Chondrocyte (in vitro differentiated cells): ENCODE data around the gene CATSPER3. TPM values are rescaled to one million over a fixed set of nuclear protein-coding genes. Genes with fewer than 3 reads are reported as not detected.

ENCODE experiments used
- DNase-seq: peaks from one replicate; pipeline ENCODE4 v3.0.0; 2021; ENCODE audit warnings: mixed read lengths, low spot score
- H3K27ac Mint-ChIP-seq: one replicate; pipeline ENCODE4 v1.8.0; 2021; ENCODE audit warnings: mild to moderate bottlenecking, moderate library complexity, mixed read lengths; ENCODE audit not compliant: unreplicated experiment
- H3K27me3 Mint-ChIP-seq: 2 replicates; pipeline ENCODE4 v1.8.0; 2021; ENCODE audit warnings: low read depth, mixed read lengths
- H3K36me3 Mint-ChIP-seq: 2 replicates; pipeline ENCODE4 v1.8.0; 2021; ENCODE audit warnings: low read depth, mixed read lengths
- H3K4me1 Mint-ChIP-seq: 2 replicates; pipeline ENCODE4 v1.8.0; 2021; ENCODE audit warnings: low read depth, mild to moderate bottlenecking, mixed read lengths
- H3K4me3 Mint-ChIP-seq: one replicate; pipeline ENCODE4 v1.8.0; 2021; ENCODE audit warnings: mild to moderate bottlenecking, moderate library complexity, mixed read lengths; ENCODE audit not compliant: unreplicated experiment
- H3K9me3 Mint-ChIP-seq: 2 replicates; pipeline ENCODE4 v1.8.0; 2021; ENCODE audit warnings: low read depth, mixed read lengths
- total RNA-seq: library from RNA; stranded (reverse); gene quantifications from 3 replicates; pipeline ENCODE4 v1.2.1, GENCODE V29; 2021
- TF ChIP-seq, protein P1 (sequence below): fragments of 200-600 bp; sonication (generic); IDR thresholded peaks from 2 replicates; pipeline ENCODE4 v1.5.0; 2021; ENCODE audit warnings: antibody characterized with exemption, mild to moderate bottlenecking, moderate library complexity

The CATSPER3 gene
- total RNA-seq, 1 donor from 2014 or later, result 0.17 TPM

GRCh38 chr5:134944630-134945029, 23.1 kb upstream of the CATSPER3 start:
- no peak overlapping the region for H3K4me3 Mint-ChIP-seq
- TF ChIP-seq, protein P1, sequence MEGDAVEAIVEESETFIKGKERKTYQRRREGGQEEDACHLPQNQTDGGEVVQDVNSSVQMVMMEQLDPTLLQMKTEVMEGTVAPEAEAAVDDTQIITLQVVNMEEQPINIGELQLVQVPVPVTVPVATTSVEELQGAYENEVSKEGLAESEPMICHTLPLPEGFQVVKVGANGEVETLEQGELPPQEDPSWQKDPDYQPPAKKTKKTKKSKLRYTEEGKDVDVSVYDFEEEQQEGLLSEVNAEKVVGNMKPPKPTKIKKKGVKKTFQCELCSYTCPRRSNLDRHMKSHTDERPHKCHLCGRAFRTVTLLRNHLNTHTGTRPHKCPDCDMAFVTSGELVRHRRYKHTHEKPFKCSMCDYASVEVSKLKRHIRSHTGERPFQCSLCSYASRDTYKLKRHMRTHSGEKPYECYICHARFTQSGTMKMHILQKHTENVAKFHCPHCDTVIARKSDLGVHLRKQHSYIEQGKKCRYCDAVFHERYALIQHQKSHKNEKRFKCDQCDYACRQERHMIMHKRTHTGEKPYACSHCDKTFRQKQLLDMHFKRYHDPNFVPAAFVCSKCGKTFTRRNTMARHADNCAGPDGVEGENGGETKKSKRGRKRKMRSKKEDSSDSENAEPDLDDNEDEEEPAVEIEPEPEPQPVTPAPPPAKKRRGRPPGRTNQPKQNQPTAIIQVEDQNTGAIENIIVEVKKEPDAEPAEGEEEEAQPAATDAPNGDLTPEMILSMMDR, result no peak
- H3K4me1 Mint-ChIP-seq, result peaks cover 15% of the 10 kb centered on the region
- H3K36me3 Mint-ChIP-seq, result peaks cover 3% of the 10 kb centered on the region
- no peak for DNase-seq
- H3K27ac Mint-ChIP-seq, result no peak overlapping the region
- H3K9me3 Mint-ChIP-seq, result no peaks in the 10 kb centered on the region
- no peaks in the 10 kb centered on the region for H3K27me3 Mint-ChIP-seq

DNA sequence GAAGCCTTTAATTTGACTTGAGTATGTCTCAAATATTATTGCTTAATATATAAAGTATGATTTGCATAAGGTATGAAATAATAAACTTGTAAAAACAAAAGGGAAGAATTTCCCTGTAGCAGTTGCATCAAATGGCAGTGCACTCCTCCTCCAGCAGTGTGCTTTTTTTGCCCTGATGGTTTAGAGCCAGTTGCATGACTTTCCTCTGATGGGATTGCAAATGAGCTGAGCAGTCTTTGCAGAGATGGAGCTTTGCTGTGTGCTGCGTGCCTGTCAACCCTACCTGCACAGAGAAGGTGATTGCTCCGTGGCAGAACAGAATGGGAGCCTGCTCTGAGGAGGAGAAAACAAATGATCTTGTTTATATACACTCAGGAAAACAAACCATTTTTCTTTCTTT, 22.7 kb upstream of the CATSPER3 start:
- Mint-ChIP-seq H3K4me3 (no peak overlapping the region), H3K27ac (no peak overlapping the region)

GRCh38 chr5:134948911-134949310, 18.8 kb upstream of the CATSPER3 start:
- H3K36me3 Mint-ChIP-seq, result no peaks in the 10 kb centered on the region
- H3K9me3 Mint-ChIP-seq, result no peaks in the 10 kb centered on the region
- no peak overlapping the region for H3K4me3 Mint-ChIP-seq
- peaks cover 10% of the 10 kb centered on the region for H3K4me1 Mint-ChIP-seq
- H3K27me3 Mint-ChIP-seq, result no peaks in the 10 kb centered on the region
- TF ChIP-seq, protein P1, result no peak
- peak overlapping the region; percentile 6 for H3K27ac Mint-ChIP-seq
- no peak for DNase-seq

More for the DNA sequence above, 22.7 kb upstream of the CATSPER3 start:
- Mint-ChIP-seq H3K9me3 (no peaks in the 10 kb centered on the region), H3K36me3 (peaks cover 2% of the 10 kb centered on the region), H3K4me1 (peaks cover 15% of the 10 kb centered on the region), H3K27me3 (no peaks in the 10 kb centered on the region)
- TF ChIP-seq, protein P1, result no peak
- no peak for DNase-seq

GRCh38 chr5:134949316-134949715, 18.4 kb upstream of the CATSPER3 start:
- no peaks in the 10 kb centered on the region for H3K27me3 Mint-ChIP-seq
- H3K9me3 Mint-ChIP-seq, result peaks cover 2% of the 10 kb centered on the region
- no peak overlapping the region for H3K27ac Mint-ChIP-seq
- H3K36me3 Mint-ChIP-seq, result peaks cover 2% of the 10 kb centered on the region
- H3K4me3 Mint-ChIP-seq, result no peak overlapping the region
- no peak for DNase-seq
- H3K4me1 Mint-ChIP-seq, result peaks cover 10% of the 10 kb centered on the region
- TF ChIP-seq, protein P1, result no peak

DNA sequence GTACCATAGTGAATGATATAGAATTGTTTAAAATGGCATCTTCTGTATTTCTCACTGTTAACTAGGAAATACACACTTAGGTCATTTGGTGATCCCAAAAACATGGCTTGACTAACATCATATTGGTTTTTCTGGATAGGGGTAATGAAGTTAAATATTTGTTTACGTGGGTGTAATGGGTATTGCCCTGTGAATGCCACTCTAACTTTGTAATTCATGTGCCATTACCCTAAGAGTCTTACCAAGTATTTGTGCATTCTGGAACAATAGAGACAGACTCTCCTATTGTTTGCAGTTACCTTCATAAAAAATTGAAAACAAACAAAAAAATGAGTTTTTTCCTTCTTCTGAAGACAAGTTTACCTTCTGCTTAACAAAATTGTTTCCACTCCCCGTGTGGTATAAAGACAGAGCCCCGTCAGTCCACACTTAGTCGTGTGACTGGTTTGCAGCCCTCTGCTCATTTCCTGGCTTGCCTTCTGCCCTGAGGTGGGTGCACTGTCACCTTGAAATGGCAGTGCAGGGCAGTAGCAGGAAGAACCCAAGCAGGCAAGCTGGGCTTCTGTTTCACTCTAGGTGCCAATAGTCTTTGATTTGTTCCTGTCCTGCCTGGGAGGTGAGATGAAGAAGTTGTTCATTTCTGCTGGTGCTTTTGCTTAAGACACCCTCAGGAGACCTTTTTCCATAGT, 9.6 kb upstream of the CATSPER3 start:
- H3K36me3 Mint-ChIP-seq, result peaks cover 10% of the 10 kb centered on the region
- no peak for DNase-seq
- no peaks in the 10 kb centered on the region for H3K4me1 Mint-ChIP-seq
- no peak overlapping the region for H3K27ac Mint-ChIP-seq
- TF ChIP-seq, protein P1, result no peak
- H3K9me3 Mint-ChIP-seq, result peaks cover 8% of the 10 kb centered on the region
- no peak overlapping the region for H3K4me3 Mint-ChIP-seq
- no peaks in the 10 kb centered on the region for H3K27me3 Mint-ChIP-seq
